MV-4-11 (cell line): ENCODE results near the gene TBXA2R.

Source experiments
- DNase-seq: peaks from one replicate; lab custom pipeline; 2025; lab: John Stamatoyannopoulos, UW

The TBXA2R gene

DNA sequence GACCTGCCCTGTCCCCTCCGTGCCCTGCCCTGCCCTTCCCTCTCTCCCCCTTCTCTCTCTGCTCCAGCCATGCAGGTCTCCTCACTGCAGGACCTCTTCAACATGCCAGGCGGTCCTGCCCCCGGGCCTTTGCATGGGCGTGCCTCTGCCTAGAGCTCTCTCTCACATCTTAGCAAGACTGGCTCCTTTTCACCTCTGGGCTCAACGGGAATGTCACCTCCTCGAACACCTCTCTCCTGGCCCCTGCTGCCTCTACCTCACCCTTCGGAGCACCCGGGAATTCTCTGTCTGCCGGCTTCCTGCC is 54.9 kb downstream of the TBXA2R start:
- DNase-seq = no peak

DNA sequence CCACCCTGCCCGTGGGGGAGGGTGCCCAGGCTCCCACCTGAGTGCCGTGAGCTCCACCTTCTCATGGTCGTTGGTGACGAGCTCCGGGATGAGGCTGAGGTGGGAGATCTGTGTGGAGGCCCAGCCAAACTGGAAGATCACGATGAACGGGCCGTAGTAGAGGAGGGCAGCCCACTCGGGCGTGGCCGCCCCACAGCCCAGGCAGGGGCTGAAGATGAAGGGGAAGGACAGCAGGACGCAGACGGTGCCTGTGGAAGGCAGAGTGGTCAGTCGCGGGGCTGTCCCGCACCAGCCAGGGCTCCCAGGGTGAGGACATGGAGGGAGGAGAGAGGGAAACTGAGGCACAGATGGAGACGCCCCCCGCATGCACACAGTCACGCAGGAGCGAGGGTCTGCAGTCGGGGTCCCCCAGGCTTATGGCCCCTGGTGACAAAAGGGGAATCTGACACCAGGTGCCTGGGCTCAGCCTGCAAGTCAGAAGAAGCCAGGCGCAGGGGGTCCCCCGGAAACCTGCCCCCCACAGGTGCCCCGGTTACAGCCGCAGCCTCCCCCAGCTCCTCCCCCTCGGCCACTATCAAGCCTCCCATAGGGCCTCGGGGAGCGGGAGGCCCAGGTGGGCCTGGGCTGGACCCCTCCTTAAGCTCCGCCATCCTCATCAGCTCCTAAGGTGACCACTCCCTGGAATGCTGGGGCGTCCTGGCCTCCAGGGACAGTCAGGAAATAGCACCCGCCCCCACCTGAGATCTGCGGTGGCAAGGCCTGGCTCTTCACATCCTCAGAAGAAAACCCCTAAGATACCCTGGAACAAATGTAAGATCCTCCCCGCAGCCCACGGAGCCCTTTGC is 55.5 kb downstream of the TBXA2R start:
- DNase-seq = no peak

DNA sequence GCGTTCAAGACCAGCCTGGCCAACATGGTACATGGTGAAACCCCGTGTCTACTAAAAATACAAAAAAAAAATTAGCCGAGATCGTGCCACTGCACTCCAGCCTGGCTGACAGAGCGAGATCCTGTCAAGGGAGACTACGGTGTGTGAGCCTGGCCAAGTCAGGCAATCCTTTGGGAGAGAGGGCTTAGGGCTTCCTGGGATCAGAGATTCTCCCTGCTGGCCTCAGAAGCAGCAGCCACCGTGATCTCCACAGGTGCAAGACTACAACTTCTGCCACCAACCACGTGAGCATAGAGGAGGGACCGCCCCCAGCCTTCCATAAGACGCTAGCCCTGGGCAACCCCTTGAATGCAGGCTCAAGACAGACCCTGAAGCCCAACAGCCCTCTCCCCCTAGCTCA is 56.9 kb downstream of the TBXA2R start:
- DNase-seq = no peak

GRCh38 chr19:3548606-3549005 is 58.1 kb downstream of the TBXA2R start:
- DNase-seq = peak; percentile 84

DNA sequence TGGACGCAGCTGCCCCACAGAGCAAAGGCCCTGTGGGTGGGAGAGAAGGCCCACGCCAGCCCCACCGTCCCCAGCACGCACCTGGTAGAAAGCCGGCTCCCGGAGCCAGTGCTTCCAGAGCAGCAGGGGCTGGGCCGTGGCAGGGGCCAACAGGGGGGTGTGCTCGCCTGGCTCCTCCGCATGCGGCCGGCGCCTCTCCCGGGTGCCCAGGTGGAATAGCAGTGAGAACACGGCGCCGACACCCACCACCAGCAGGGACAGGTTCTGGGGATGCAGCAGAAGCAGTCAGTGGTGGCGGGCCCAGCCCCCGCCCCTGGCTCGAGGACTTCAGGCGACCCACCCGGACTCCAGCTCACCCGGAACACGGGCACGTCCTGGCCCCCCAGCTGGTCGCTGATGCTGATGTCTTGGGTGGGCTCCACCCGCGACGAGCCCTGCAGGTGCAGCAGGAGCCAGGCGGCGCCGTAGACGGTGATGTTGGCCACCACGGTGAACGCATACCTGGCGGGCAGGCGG is 58.9 kb downstream of the TBXA2R start:
- DNase-seq = no peak

DNA sequence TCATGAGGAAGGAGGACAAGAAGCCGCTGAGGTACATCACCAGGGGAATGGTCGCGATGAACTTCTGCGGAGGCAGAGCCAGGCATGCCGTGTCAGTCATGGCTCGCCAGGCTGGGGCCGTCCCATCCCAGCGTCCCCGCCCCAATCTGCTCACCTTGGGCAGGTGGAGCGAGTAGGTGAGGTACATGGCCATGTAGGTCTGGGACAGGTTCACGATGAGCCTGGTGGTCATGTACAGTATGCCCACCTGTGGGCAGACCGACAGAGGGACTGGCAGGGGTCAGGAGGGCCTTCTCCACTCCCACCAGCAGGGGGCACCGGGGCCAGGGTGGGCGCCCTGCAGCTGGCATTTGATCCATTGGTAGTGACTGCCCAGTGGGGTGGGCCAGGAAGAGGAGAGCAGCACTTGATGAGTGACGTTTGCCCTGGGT is 59.4 kb downstream of the TBXA2R start:
- peak; percentile 17 for DNase-seq

GRCh38 chr19:3546119-3546518 is 60.6 kb downstream of the TBXA2R start:
- no peak for DNase-seq

DNA sequence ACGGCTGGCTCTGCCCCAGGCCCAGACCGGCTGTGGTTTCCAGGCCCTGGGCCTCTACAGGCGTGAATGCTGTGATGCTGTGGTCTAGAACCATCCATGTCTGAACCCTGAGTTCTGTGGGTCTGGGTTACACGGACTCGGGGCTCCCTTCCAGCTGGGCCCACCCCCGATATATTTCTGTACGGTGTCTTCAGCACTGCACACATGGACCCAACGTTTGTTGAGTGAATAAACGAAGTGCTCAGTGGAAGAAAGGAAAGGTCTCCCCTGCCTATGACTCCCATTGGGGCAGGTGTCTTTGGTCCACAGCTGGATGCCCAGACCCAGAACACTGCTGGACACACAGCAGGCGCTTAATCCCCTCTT is 61.0 kb downstream of the TBXA2R start:
- no peak for DNase-seq

GRCh38 chr19:3544742-3545668 is 61.7 kb downstream of the TBXA2R start:
- peak; percentile 54 for DNase-seq
